ENCODE data around the gene B9D1.

Gene B9D1

GRCh38 chr17:19301274-19301951 is 61.1 kb downstream of the B9D1 start:
- DNase-seq (ENCODE audit: low read depth, low spot score), result no peak
- in situ Hi-C loops (cut with HindIII; ENCODE audit: low sequenced_read_pairs), result no loop called here
- no peak overlapping the region for H3K4me3 ChIP-seq (ENCODE audit: low read depth, low read length)
- no peak for TF ChIP-seq CTCF (IDR thresholded peaks at IDR 0.05; ENCODE audit: low read depth, low read length)

- H3K4me3 ChIP-seq (ENCODE audit: low read depth, low read length), result no peak overlapping the region
- no peak for DNase-seq (ENCODE audit: low read depth, low spot score)
- in situ Hi-C loops (cut with HindIII; ENCODE audit: low sequenced_read_pairs), result no loop called here
- no peak for TF ChIP-seq CTCF (IDR thresholded peaks at IDR 0.05; ENCODE audit: low read depth, low read length)
Observed at GRCh38 chr17:19299866-19300265, 62.7 kb downstream of the B9D1 start.

GRCh38 chr17:19299214-19299747 is 63.2 kb downstream of the B9D1 start:
- H3K4me3 ChIP-seq (ENCODE audit: low read depth, low read length), result no peak overlapping the region
- in situ Hi-C loops (cut with HindIII; ENCODE audit: low sequenced_read_pairs), result no loop called here
- DNase-seq (ENCODE audit: low read depth, low spot score), result no peak
- no peak for TF ChIP-seq CTCF (IDR thresholded peaks at IDR 0.05; ENCODE audit: low read depth, low read length)

- in situ Hi-C loops (cut with HindIII; ENCODE audit: low sequenced_read_pairs), result no loop called here
- no peak overlapping the region for H3K4me3 ChIP-seq (ENCODE audit: low read depth, low read length)
Observed at GRCh38 chr17:19298569-19299213, 63.8 kb downstream of the B9D1 start.

GRCh38 chr17:19296786-19297778 is 65.4 kb downstream of the B9D1 start:
- DNase-seq (ENCODE audit: low read depth, low spot score), result no peak
- in situ Hi-C loops (cut with HindIII; ENCODE audit: low sequenced_read_pairs), result no loop called here
- no peak overlapping the region for H3K4me3 ChIP-seq (ENCODE audit: low read depth, low read length)
- no peak for TF ChIP-seq CTCF (IDR thresholded peaks at IDR 0.05; ENCODE audit: low read depth, low read length)

More at GRCh38 chr17:19298569-19299213, 63.8 kb downstream of the B9D1 start:
- DNase-seq (ENCODE audit: low read depth, low spot score), result no peak
- TF ChIP-seq CTCF (IDR thresholded peaks at IDR 0.05; ENCODE audit: low read depth, low read length), result no peak

- no peak for DNase-seq (ENCODE audit: low read depth, low spot score)
- no peak for TF ChIP-seq CTCF (IDR thresholded peaks at IDR 0.05; ENCODE audit: low read depth, low read length)
- in situ Hi-C loops (cut with HindIII; ENCODE audit: low sequenced_read_pairs), result no loop called here
- no peak overlapping the region for H3K4me3 ChIP-seq (ENCODE audit: low read depth, low read length)
Observed at GRCh38 chr17:19295473-19296135, 66.9 kb downstream of the B9D1 start.

Data from astrocyte of the spinal cord (primary cell).